ENCODE results near the gene DRC7. TPM values are rescaled to one million over a fixed set of nuclear protein-coding genes. Genes with fewer than 3 reads are reported as not detected.

The DRC7 gene
- total and polyA plus RNA-seq, 2 donors from 2014 or later: 1.8 to 3.2 TPM

DNA sequence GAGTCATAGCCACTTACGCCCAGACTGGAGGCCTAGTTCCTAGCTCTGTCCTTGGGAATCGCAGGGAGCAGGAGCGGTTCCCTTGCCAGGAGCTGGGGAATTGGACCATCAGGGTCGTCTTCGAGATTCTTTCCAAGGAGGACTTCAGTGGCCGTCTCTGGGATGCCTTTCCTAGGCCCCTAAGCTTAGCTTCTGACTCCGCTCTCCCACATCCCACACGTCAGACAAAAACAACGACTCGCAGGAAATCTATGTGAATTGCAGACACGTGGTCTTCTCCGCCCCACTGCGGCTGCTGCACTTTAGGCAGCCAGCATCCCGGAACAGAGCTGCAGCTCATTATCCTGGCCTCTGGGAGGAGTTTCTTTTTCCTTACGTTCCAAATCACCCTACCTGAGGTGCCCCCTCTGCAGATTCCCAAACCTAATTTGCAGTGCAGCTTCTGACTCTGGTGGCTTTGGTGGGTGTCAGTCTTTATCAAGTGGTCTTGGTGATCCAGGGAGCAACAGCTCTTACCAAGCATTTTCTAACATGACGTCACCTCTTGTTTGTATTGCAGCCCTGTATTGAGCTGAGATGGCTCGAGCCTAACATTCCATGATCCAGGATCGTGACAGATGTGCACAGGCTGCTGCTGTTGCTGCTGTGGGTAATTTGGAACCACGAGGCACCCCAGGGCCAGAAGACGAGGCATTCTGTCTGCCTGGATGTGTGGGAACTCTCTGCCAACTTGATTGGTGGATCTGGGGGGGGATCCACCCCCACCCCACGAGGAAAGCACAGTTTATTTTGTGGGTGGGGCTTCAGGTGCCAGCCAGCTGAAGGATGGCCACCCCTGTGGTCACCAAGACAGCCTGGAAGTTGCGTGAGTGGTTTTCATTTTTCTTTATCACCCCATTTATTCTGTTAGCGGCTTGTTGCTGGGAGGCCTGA lies 42.1 kb downstream of the DRC7 start:
- FAIRE-seq (no peak), DNase-seq (peak; percentile 74 to 88 (median 84))
- Histone ChIP-seq H3K27me3 (ENCODE audit: control insufficient read depth, insufficient read depth, low read length) (no peaks in the 10 kb centered on the region), H3K4me3 (ENCODE audit: low read length in 3 of 3) (peak overlapping the region; percentile 74 to 84 (median 80)), H3K36me3 (ENCODE audit: control insufficient read depth in 2 of 3, insufficient read depth in 3 of 3, low read length in 3 of 3) (no peaks in the 10 kb centered on the region), H3K9me3 (ENCODE audit: control insufficient read depth in 2 of 3, insufficient read depth in 1 of 3, low read length in 3 of 3) (no peaks in the 10 kb centered on the region), H3K4me1 (ENCODE audit: control insufficient read depth in 2 of 3, insufficient read depth in 2 of 3, low read depth in 1 of 3, low read length in 3 of 3) (peaks cover 0 to 15% (median 15%) of the 10 kb centered on the region in 3 donors), H3K27ac (ENCODE audit: low read depth in 2 of 2, low read length in 2 of 2) (peak overlapping the region; percentile 41 to 48), H3K9ac (ENCODE audit: low read length in 3 of 3) (peak overlapping the region; percentile 43 to 53 (median 49))
- intact Hi-C loops (cut with DNase I): no loop called here
- TF ChIP-seq, protein P1, sequence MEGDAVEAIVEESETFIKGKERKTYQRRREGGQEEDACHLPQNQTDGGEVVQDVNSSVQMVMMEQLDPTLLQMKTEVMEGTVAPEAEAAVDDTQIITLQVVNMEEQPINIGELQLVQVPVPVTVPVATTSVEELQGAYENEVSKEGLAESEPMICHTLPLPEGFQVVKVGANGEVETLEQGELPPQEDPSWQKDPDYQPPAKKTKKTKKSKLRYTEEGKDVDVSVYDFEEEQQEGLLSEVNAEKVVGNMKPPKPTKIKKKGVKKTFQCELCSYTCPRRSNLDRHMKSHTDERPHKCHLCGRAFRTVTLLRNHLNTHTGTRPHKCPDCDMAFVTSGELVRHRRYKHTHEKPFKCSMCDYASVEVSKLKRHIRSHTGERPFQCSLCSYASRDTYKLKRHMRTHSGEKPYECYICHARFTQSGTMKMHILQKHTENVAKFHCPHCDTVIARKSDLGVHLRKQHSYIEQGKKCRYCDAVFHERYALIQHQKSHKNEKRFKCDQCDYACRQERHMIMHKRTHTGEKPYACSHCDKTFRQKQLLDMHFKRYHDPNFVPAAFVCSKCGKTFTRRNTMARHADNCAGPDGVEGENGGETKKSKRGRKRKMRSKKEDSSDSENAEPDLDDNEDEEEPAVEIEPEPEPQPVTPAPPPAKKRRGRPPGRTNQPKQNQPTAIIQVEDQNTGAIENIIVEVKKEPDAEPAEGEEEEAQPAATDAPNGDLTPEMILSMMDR (IDR thresholded peaks at IDR 0.05; ENCODE audit: borderline replicate concordance, extremely low read depth, insufficient read depth): no peak

DNA sequence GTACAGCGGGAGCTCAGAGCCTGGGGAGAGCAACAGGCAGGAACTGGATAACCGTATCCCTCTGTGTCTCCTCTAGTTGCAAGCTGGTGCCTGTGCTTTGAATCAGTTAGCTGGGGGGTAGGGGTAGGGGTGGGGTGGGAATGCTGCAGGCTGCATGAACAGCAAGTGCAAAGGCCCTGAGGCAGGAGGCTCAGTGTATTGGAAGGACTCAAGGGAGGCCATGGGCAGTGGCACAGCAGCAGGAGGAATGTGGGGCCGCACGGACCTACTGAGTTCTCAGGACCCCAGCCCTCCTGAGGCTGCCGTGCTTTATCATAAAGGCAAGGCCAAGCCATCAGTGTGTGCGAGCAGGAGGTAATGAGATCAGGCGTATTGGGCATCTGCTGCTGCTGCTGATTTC lies 44.2 kb downstream of the DRC7 start:
- H3K27ac ChIP-seq (ENCODE audit: low read depth in 2 of 2, low read length in 2 of 2): no peak overlapping the region

DNA sequence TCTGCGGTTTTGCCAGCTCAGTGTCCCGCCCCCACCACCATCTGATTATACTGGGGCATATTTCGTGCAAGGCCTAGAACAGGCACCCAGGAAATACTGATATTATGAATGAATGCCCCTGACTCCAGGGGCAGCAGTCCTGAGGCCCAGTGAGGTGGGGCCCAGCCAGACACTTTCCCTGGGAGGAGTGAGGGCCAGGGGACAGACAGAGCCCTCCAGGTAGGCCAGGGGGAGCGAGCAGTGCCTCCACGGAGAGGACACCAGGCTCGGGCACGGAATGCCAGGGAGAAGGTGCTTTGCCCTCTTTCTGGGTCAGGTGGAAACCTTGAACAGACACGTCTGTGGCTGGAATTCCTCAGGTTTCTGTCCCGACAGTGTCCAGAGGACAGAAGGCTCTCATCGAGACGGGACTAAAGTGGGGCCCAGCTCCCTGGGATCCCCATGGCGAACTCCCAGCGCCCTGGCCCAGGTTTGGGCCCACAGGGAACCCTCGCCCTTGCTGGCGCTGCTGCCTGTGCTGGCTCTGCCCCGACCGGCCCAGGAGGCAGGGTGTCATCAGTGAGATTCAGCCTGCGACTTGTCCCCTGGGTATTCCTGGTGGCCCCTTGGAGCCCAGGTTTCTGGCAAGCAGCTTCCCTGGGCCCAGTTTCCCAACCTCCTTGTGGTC lies 45.3 kb downstream of the DRC7 start:
- peaks cover 0 to 10% (median 10%) of the 10 kb centered on the region in 3 donors for H3K4me1 ChIP-seq (ENCODE audit: control insufficient read depth in 2 of 3, insufficient read depth in 2 of 3, low read depth in 1 of 3, low read length in 3 of 3)
- H3K27ac ChIP-seq (ENCODE audit: low read depth in 2 of 2, low read length in 2 of 2): no peak overlapping the region
- no peaks in the 10 kb centered on the region for H3K27me3 ChIP-seq (ENCODE audit: control insufficient read depth, insufficient read depth, low read length)
- TF ChIP-seq, protein P1 (IDR thresholded peaks at IDR 0.05; ENCODE audit: borderline replicate concordance, extremely low read depth, insufficient read depth): no peak
- intact Hi-C loops (cut with DNase I): no loop called here
- no peaks in the 10 kb centered on the region for H3K36me3 ChIP-seq (ENCODE audit: control insufficient read depth in 2 of 3, insufficient read depth in 3 of 3, low read length in 3 of 3)
- DNase-seq: no peak
- H3K9ac ChIP-seq (ENCODE audit: low read length in 3 of 3): no peak overlapping the region
- no peak overlapping the region for H3K4me3 ChIP-seq (ENCODE audit: low read length in 3 of 3)
- no peak for FAIRE-seq
- no peaks in the 10 kb centered on the region for H3K9me3 ChIP-seq (ENCODE audit: control insufficient read depth in 2 of 3, insufficient read depth in 1 of 3, low read length in 3 of 3)

More for the DNA sequence above, 44.2 kb downstream of the DRC7 start:
- Histone ChIP-seq H3K36me3 (ENCODE audit: control insufficient read depth in 2 of 3, insufficient read depth in 3 of 3, low read length in 3 of 3) (no peaks in the 10 kb centered on the region), H3K4me3 (ENCODE audit: low read length in 3 of 3) (no peak overlapping the region), H3K4me1 (ENCODE audit: control insufficient read depth in 2 of 3, insufficient read depth in 2 of 3, low read depth in 1 of 3, low read length in 3 of 3) (peaks cover 0 to 15% (median 15%) of the 10 kb centered on the region in 3 donors), H3K9me3 (ENCODE audit: control insufficient read depth in 2 of 3, insufficient read depth in 1 of 3, low read length in 3 of 3) (no peaks in the 10 kb centered on the region), H3K9ac (ENCODE audit: low read length in 3 of 3) (no peak overlapping the region), H3K27me3 (ENCODE audit: control insufficient read depth, insufficient read depth, low read length) (no peaks in the 10 kb centered on the region)
- no peak for DNase-seq
- FAIRE-seq: no peak
- TF ChIP-seq, protein P1 (IDR thresholded peaks at IDR 0.05; ENCODE audit: borderline replicate concordance, extremely low read depth, insufficient read depth): no peak
- intact Hi-C loops (cut with DNase I): no loop called here

Data from kidney (tissue), 14 donors.